Breast epithelium (tissue), 3 donors: ENCODE results near the gene SUMF2.

ENCODE experiments used
- CTCF ChIP-seq, 3 donors: fragments of 450-650 bp; IDR thresholded peaks; one replicate each; pipeline ENCODE4 v1.5.1; 2016 to 2017; ENCODE audit warnings: antibody characterized with exemption in 3 of 3, mild to moderate bottlenecking in 3 of 3, moderate library complexity in 3 of 3
- POLR2A ChIP-seq: fragments of 450-650 bp; IDR thresholded peaks from one replicate; pipeline ENCODE4 v1.6.1; 2016; ENCODE audit warnings: antibody characterized with exemption, mild to moderate bottlenecking, moderate library complexity

DNA sequence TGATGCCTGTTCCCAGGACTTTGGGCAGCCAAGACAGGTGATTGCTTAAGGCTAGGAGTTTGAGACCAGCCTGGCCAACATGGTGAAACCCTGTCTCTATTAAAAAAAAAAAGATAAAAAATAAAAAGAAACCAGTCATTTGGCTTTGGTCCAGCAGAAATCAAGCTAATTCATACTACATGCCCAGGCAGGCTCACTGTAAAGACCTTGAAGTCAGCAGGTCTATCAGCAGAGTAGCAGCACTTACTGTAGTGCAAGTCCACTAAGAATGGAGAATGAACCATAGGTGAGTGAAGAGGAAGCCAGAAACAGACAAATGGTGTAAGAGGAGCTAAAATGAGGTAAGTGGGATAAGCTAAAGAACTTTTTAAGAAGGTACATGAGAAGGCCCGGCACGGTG is 37.5 kb upstream of the SUMF2 start:
- TF ChIP-seq CTCF (IDR thresholded peaks at IDR 0.05) (no peak), POLR2A (no peak)
